ENCODE data around the gene CREG1.
"Not testable (repeated sequence)": the region's sequence is repeated elsewhere in the genome, so short reads cannot be mapped to it uniquely, and the experiment has no call there.

CREG1 gene

DNA sequence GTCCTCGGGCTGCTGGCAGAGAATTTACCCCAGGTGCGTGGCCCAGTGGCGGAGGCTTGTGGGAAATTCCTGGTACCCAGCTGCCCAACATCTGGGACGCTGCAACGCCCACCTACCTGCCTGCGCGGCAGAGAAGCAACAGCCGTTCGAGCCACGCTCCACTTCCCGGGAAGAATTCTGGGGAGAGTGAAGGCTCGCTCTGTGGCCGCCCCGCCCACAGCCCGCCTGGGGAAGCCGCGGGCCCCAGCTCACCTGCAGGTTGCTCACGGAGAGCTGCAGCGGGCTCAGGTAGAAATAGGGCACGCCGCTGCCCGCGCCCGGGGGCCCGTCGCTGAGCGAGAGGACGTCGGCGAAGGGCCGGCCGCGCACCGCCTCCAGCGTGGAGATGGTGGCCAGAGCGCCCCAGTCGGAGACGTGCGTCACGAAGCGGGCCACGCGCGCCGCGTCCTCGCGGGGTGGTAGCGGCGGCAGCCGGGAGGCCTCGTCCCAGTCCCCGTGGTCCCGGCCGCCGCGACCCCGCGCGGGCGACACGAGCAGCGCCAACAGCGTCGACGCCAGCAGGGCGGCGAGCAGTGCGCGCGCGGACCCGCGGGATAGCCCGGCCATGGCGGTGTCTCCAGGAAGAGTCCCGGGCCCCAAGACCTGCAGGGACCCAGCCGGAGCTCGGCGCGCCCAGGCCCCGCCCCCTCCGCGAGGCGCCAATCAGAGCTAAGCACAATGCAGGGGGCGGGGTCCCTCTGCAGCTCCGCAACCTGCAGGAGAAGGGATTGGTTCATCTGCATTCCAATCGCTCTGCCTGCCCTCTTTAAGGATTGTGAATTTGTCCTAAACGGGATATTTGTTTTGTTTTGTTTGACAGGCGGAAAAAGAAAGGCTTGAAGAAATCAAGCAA is at the start of gene CREG1:
TSS of gene CREG1 (minus strand) at position 627 of the 892 bp plus-strand sequence.
- peak; percentile 92 for DNase-seq

GRCh38 chr1:167602840-167603239 is 49.3 kb upstream of the CREG1 start:
- DNase-seq = no peak

DNA sequence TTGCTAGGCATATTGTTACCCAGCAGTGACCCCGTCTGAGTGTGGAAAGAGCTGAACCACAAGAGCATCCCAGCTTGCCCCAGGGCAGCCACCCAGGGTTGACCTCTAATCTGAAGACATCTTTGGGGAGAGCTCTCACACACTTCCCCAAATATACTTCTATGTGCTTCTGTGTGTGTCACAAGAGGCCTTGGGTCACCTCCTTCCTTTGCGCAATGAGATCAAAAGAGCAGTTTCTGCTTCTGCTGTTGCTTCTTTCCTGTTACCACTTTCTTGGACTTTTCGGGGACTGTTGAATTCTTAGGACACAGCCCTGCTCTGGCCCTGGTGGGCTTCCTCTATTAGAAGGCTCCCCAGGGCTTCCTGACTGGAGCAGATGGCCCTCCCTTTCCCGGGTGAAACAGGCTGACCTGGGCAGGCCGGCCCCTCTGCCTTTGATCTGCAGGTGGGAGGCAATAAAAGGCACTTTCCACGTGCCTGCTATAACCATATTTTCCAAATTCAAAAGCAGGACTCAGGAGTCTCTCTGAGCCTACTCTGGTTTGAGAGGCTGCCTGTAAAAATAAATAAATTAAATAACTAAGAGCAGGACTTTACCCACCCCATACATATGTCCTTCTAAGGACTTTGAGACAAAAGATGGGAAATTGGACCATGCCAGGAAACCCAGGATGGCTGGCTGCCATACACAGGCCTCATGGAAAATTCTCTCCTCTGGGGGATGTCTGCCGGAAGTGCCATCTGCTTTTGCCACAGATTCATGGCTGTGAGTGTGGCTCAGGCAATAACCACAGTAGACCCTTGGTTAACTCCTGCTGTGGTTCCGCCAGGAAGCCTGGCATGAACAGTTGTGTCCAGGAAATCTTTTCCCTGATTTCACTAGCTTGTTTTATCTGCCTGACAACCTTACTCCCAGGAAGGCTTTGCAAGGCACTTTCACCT is 48.2 kb upstream of the CREG1 start:
- peak; percentile 35 for DNase-seq

GRCh38 chr1:167599957-167600581 is 46.5 kb upstream of the CREG1 start:
- peak; percentile 24 for DNase-seq

DNA sequence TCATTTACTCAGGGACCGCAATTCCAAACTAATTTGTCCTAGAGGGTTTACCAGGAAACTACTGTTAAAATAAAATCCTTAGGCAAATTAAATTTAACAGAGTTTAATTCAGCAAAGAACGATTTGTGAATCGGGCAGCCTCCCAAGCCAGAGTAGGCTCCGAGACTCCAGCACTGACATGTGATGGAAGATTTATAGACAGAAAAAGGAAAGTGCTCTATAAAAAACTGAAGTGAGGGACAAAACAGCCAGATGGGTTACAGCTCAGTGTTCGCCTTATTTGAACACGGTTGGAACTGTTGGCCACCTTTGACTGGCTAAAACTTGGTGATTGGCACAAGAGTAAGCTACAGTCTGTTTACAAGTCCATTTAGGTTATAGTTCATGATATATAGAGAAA is 41.3 kb upstream of the CREG1 start:
- no peak for DNase-seq

DNA sequence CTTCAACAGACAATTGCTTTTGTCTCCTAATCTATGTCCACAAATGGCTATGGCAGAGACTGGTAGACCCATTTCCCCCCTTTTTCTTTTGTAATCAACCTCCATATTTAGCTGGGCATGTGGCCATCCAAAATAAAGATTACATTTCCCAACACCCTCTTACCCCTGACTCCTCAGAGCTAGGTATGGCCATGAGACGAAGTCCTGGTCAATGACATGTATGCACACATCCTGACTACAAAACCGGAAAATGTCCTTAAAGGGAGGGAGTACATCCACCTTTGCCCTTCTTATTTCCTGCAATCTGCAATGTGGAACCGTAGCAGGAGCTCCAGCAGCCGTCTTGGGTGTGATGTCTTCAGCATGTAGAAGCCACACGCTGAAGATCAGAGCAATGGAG is 40.3 kb upstream of the CREG1 start:
- no peak for DNase-seq

DNA sequence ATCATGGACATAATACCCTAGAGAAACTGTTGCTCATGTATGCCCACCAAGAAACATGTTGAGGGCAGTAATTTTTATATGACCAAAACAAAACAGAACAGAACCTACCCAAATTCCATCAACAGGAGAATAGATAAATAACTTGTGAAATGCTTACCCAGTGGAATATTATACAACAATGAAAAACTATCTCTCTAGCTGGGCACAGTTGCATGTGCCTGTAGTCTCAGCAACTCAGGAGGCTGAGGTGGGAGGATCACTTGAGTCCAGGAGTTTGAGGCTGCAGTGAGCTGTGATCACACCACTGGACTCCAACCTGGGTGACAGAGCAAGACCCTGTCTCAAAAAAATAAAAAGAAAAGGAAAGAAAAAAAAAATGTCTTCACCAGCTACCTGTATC is 38.9 kb upstream of the CREG1 start:
- no peak for DNase-seq

- no peak for DNase-seq
Measured at GRCh38 chr1:167588361-167588760, 34.8 kb upstream of the CREG1 start.

- DNase-seq = no peak
Measured at GRCh38 chr1:167587872-167588271, 34.3 kb upstream of the CREG1 start.

DNA sequence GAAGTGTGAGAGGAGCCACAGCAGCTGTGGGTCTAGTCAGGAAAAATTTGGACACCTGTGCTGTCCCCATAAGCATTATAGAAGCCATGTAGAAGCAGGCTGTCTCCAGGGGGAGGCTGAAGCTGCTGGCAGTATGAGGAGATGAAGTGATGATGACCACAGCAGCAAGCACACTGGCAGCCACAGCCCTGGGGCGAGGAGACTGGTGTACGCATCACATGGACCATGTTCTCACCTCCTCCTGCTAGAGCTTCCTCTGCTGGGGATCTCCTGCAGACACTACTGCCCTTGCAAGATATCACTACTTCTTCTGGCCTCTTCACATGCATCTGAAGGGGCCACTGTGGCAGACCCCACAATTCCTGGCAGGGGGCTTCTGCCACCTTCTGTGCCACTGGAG is 33.8 kb upstream of the CREG1 start:
- no peak for DNase-seq

DNA sequence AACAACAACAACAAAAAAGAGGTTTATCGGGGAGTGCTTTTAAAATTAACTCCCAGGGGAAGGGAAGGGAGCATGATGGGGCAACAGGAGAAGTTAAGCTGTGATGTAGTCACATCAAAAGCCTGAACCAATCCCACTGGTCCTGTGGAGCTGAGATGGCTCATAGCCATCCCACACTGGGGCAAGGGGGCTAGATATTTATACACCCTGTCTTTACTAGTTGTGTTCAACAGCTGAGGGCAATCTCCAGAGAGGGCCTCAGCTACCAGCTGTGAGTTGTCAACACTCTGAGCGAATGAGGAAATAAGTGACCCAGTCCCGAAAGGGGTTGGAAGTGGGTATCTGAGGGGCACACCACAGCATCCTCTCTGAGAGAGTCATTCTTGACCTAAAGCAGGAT is 31.0 kb upstream of the CREG1 start:
- no peak for DNase-seq

- DNase-seq = no peak
Measured at GRCh38 chr1:167582722-167583121, 29.2 kb upstream of the CREG1 start.

- DNase-seq = no peak
Measured at GRCh38 chr1:167582064-167582463, 28.5 kb upstream of the CREG1 start.

GRCh38 chr1:167579986-167580385 is 26.4 kb upstream of the CREG1 start:
- no peak for DNase-seq

- no peak for DNase-seq
Measured at GRCh38 chr1:167578939-167579521, 25.5 kb upstream of the CREG1 start.

GRCh38 chr1:167575649-167576048 is 22.1 kb upstream of the CREG1 start:
- no peak for DNase-seq

DNA sequence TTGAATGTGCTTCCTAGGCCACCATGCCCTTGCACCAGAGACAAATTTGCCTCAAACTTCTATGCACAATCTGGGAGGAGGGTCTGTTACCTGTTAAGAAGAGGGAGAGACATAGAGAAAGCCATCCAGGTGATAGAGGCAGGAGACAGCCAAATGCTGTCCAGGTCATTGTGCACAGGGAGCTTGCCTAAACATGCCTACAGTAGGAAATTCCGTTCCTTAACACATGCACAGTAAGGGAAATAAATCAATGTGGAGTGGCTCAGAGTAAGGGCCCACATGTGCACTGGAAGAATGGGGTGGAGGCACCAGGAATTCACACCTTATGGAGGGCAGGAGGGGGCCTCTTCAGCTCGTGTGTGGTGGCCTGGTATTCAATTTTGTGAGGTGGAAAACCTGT is 19.5 kb upstream of the CREG1 start:
- DNase-seq = no peak

GRCh38 chr1:167570712-167571111 is 17.1 kb upstream of the CREG1 start:
- not testable (repeated sequence) for DNase-seq

- no peak for DNase-seq
Measured at GRCh38 chr1:167567663-167568062, 14.1 kb upstream of the CREG1 start.

- no peak for DNase-seq
Measured at GRCh38 chr1:167566766-167567165, 13.2 kb upstream of the CREG1 start.

DNA sequence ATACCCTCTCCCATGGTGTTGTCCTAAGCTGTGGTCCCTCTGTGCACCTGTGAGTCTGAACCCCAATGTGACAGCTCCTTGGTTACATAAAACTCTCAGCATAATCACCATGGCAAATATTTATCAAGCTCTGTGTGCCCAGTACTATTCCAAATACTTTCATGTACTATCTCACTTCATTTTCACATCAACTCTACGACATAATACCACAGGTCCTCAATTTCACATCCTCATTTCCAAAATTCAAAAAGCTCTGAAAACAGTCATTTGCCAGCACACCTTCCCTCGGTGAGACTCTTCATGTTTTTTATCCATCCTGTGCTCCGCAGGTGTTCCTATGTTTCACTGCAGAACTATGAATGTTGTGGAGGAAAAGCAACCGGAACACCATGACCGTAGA is 12.4 kb upstream of the CREG1 start:
- DNase-seq = no peak

- DNase-seq = no peak
Measured at GRCh38 chr1:167564612-167565270, 11.2 kb upstream of the CREG1 start.

Data from midbrain (tissue), 1 donor.